GM12874 (cell line): Measurements from ENCODE around the gene ABL2.

ENCODE experiments used
- TF ChIP-seq, protein P1 (sequence below): IDR thresholded peaks from 2 replicates; pipeline ENCODE4 v1.5.1; 2011; ENCODE audit warnings: low read depth, mild to moderate bottlenecking, control low read depth, low read length, moderate library complexity; ENCODE audit not compliant: insufficient read depth

Gene ABL2

DNA sequence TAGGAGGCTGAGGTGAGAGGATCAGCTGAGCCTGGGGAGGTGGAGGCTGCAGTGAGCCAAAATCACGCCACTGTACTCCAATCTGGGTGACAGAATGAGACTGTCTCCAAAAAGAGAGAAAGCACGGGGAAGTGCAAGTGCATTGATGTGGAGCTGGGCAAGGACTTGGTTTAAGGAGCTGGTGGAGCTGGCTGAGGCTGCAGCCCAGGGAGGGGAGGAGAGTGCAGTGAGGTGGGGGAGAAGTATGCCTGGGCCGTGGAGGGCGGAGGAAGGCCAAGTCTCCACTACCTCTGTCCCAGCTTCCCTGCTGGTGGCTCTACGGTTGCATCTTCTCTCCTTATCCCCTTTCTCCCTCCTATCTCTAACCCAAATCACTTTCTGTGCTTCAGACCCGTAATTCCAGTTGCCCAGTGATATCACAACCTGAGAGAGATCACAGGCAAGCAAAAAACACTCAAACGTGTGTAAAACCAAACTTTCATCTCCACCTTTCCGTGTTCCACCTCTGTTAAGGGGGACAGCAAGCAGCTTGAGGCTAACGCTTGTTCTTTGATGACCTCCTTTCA lies 136.5 kb downstream of the ABL2 start:
- TF ChIP-seq, protein P1, sequence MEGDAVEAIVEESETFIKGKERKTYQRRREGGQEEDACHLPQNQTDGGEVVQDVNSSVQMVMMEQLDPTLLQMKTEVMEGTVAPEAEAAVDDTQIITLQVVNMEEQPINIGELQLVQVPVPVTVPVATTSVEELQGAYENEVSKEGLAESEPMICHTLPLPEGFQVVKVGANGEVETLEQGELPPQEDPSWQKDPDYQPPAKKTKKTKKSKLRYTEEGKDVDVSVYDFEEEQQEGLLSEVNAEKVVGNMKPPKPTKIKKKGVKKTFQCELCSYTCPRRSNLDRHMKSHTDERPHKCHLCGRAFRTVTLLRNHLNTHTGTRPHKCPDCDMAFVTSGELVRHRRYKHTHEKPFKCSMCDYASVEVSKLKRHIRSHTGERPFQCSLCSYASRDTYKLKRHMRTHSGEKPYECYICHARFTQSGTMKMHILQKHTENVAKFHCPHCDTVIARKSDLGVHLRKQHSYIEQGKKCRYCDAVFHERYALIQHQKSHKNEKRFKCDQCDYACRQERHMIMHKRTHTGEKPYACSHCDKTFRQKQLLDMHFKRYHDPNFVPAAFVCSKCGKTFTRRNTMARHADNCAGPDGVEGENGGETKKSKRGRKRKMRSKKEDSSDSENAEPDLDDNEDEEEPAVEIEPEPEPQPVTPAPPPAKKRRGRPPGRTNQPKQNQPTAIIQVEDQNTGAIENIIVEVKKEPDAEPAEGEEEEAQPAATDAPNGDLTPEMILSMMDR = no peak

DNA sequence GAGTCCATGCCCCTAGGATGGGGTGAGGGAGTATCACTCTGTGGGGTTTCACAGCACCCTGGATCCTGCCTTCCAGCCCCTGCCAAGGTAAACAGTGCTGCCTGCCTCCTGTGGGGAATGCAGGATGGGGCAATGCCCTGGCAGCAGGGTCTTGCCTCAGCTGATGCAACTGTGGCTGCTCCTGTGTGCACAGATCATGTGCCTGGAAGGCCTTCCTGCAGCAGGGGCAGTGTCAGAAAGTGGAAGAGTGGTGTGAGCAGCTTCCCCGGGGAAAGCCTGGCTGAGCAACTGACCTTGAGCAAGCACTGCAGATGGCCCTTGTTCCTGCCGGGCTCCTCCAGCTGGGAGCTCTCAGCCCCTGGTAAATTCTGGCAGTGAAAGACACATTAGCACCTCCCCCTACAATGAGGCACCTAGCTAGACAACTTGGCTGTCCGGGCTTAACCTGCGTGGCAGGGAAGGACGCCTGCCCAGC lies 137.7 kb downstream of the ABL2 start:
- TF ChIP-seq, protein P1 = no peak

DNA sequence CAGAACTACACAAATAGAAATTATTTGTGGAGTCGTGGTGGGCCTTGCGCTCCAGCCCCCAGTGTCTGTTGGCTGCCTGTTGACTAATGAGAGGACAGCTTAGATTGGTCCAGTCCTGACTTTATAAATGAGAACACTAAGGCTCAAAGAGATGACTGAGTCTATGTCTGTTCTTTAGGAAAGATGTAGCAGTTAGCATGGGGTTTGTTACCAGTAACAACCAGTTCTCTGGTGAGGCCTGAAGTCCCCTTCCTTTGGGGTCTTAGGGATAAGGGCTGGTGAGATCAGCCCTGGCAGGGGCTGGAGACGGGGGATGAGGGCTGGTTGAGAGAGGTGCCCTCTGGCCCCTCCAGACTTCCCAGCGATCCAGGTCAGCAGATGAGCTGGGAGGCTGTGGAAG lies 138.6 kb downstream of the ABL2 start:
- TF ChIP-seq, protein P1 = no peak

DNA sequence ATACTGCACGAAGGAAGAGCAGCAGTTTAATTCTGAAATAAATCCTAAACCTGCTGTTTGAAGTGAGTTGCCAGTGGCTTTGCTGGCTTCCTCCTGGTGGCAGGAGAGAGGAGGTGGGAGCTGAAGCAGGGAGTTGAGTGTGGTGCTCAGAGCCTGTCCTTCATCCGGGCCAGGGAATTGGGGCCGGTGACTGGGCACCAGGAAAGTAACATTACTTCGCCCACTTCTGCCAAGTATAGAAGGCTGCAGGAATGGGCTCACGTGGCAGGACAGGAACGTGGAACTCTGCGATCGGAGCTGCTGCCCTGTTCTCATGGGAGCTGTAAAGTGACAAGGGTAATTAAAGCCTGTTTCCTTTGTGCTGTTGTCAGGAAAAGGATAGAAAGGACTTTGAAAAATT lies 139.0 kb downstream of the ABL2 start:
- TF ChIP-seq, protein P1 = no peak

DNA sequence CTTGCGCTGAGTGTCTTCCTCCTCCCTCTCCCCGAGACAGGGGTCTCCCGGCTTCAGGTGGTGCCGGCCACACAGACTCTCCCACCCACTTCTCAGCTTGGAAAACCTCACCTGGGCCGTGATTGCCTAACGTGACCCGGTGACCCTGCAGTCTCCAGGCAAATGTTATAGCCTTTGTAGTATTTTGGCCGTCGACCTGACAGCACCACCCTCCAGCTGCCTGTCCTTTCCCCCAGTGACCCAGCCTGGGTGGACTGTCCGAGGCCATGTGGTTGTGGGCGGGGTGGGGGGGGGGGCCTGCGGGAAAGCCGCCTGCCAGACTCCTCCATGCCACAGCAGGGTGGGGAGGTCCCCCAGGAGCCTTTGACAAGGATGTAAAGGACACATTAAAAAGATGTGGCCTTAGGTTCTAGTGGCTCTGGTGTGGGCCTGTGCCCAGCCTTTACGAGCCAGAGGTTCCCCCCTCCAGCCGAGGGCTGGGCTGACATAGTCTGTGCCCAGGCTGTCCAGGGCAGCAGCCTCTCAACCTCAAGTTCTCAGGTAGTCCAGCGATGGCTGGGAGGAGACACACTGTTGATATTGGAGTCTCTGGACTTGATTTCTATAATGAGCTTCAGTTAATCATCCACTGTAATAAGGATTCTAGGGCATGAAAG lies 139.5 kb downstream of the ABL2 start:
- TF ChIP-seq, protein P1 = no peak

DNA sequence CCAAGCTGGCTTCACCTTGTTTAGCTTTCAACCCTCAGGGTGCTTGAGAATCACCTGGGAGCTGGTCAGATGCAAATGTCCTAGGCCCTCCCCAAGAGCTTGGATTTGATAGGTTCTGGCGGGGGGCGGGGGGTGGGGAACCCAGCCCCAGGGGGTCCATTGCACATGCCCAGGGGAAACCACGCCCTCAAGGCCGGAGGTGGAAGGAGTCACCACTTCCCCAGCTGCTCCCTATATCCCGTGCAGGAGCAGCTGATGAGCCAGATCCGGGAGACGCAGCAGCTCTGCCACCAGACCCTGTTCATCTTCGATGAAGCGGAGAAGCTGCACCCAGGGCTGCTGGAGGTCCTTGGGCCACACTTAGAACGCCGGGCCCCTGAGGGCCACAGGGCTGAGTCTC lies 141.8 kb downstream of the ABL2 start:
- TF ChIP-seq, protein P1 = no peak

DNA sequence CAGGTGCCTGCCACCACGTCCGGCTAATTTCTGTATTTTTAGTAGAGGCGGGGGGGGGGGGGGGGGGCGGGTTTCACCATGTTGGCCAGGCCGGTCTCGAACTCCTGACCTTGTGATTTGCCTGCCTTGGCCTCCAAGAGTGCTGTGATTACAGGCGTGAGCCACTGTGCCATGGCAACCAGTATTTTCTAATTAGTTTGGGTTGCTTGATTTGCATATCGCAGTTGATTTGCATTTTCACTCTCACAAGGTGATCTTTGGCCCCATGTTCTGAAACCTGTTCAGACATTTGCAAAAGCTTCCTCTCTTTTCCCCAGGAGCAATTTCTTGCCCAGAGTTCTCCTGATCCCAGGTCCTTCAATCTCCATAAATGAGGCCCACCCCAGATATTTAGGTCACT lies 145.9 kb downstream of the ABL2 start:
- TF ChIP-seq, protein P1 = no peak
